Activated CD8-positive, alpha-beta memory T cell treated with anti-CD3 and anti-CD28 coated beads for 36 hours (primary cell): ENCODE data around the gene ZNF385A. TPM values are rescaled to one million over a fixed set of nuclear protein-coding genes. Genes with fewer than 3 reads are reported as not detected.

Experiments
- CTCF ChIA-PET: fragments of 350-600 bp; sonication (Branson Sonifier 250); formaldehyde crosslinking; loops from one replicate; lab custom pipeline; 2021; ENCODE audit warnings: antibody characterized with exemption; lab: Charles Lee
- POLR2A ChIA-PET: fragments of 350-600 bp; sonication (Branson Sonifier 250); formaldehyde crosslinking; loops from one replicate; lab custom pipeline; 2021; ENCODE audit warnings: antibody characterized with exemption; lab: Charles Lee
- total RNA-seq, 2 experiments: library from RNA; stranded (reverse); gene quantifications; one replicate each; pipeline ENCODE4 v1.2.3, GENCODE V29; 2021

ZNF385A gene
- total RNA-seq, 2 experiments from 2014 or later, result 0.52 to 0.63 TPM

DNA sequence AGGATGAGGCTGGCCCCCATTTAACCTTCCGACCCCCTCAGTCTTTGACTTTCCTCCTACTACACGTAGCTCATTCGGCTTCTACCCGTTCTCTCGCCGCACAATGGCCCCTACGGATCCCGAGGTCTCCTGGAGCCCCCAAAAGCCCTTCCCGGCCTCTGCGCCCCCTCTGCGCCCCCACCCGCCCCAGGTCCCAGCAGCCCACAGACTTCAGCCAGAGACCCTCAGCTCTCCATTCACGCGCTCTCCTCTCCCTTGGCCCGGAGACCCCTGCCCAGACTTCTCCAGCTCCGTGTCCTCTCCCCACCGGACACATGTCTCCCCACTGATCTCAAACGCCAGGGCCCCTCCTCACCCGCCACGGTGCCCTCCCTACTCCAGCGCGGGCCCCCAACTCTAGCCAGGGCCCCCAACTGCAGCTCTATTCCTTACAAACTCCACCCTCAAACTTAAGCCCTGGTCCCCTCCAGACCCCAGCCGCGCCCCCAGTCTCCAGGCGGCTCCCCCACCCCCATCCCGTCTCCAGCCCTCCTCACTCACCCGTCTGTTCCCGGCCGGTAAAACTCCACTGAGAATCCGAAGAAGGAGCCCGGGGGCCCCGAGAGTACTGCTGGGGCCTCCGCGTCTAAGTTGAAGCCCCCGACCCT, 34.0 kb upstream of the ZNF385A start:
- CTCF ChIA-PET, result interaction anchor here (1.0 to 12.0 kb wide), 6 partner anchors 9 to 39 kb away, joined by 3 to 146 read pairs (median 6); no protein-coding TSS in a partner anchor

DNA sequence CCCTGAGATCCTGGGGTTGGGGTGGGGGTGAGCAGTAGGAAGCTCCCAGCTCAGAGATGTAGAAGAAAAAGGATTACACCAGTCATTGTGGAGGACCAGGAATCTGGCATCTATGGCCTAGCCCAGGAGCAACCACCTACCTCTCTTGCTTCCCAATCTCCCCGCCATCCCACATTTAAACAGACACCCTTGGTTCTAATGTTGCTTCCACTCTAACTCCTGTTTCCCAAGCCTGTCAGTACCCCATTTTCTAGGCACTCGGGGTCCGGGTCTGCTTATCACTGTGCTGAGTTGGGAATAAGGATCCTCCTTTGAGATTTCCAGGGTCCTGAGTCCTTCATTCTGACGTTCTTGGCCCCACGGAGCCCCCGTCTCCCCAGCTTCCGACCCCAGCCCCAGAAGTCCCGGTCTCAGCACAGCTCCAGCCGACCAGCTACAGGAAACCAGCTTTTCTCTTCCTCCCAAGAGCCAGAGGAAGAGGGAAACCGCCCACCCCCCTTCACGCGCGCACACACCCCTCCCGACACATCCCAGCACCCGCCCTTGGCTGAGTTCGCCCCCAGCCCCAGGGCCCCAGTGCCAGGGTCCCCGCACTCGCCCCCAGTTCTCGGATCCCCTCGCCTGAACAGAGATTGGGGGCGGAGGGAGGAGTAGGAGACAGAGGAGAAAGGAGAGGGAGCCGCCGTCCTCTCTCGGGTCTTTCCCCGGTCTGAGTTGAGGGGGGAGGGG, 33.3 kb upstream of the ZNF385A start:
- CTCF ChIA-PET, result interaction anchor here (1.0 to 12.0 kb wide), 6 partner anchors 9 to 39 kb away, joined by 3 to 146 read pairs (median 6); no protein-coding TSS in a partner anchor
- POLR2A ChIA-PET, result interaction anchor here (0.5 to 1.7 kb wide), 2 partner anchors 9 to 18 kb away, joined by 3 to 4 read pairs; no protein-coding TSS in a partner anchor

More for the DNA sequence above, 34.0 kb upstream of the ZNF385A start:
- POLR2A ChIA-PET, result interaction anchor here (1.7 kb wide), 1 partner anchor 19 kb away, joined by 4 read pairs; no protein-coding TSS in a partner anchor

DNA sequence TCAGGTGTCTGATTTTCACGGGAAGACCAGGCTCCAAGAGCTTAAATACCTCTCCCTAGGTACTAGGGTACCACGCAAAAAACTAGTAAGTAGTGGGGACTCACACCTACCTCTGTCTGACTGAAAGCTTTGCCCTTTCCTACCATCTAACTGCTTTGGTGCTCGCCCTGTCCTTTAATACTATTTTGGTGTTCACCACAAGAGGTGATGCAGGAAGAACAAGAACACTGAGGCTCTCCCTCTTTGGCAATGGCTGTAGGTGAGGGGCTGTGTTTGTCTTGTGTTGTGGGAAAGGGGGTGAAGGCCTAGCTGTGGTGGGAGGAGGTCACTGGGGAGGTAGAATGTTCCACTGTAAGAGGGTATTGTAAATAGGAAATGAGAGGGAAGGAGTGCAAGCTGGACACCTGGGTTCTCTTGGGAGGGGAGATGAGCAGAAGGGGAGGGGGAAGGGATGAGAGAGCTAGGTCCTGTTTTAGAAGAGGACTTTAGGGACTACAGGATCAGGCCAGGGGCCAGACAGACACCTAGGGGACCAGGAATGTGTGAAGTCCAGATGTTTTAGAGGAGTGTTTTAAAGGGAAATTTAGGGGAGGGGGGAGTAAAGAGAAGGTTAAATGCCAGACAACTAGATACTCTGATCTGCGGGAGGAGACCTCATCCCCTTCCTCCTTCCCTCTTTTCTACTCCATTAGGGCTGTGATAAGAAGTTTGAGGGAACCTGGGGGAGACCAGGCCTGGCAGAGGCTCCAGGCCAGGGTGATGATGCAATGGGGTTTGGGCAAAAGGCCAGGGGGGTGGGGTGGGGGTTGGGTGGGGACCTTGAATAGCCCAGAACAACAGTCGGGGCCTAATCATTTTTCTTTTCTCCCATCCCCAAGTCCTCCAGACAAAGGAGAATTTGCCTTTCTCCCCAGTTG, 32.4 kb upstream of the ZNF385A start:
- ChIA-PET POLR2A (interaction anchor here (0.5 kb wide), 1 partner anchor 8 kb away, joined by 3 read pairs; no protein-coding TSS in a partner anchor), CTCF (interaction anchor here (1.8 to 12.0 kb wide), 3 partner anchors 15 to 23 kb away, joined by 3 to 146 read pairs (median 25); no protein-coding TSS in a partner anchor)

DNA sequence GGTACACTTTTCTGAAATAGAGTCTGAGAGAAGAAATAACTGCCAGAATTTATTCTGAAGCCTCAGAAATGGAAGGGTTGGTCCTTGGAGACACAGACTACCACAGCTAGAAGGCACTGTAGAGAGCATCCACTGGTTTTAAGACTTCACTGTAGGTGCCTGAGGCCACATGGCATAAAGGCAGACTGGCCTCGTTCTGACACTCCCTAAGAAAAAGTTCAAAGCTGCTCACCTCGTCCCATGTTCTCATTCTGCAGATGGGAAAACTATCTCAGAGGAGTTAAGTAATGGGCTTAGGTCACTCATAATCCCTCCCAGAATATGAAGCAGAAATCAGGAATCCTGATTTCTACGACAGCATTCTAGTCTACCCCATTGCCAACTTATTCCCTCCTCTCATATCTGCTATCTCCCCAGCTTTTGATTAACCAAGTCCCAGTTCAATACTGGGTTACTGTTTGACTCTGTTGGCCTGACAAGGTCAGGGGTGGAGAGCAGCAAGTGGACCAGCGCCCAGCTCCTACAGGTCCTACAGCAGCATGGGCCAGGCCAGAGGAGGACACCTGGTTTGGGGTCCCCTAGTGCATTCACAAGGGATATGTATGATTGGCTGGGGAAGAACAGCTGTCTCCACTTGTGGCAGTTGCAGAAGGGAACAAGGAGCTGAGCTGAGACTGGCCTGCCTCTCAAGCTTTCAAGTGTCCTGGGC, 30.8 kb upstream of the ZNF385A start:
- ChIA-PET POLR2A (interaction anchor here (0.7 to 1.2 kb wide), 2 partner anchors 16 to 19 kb away, joined by 3 read pairs; no protein-coding TSS in a partner anchor), CTCF (interaction anchor here (0.9 to 12.0 kb wide), 4 partner anchors 13 to 82 kb away, joined by 3 to 146 read pairs (median 18); partner anchors contain the start of gene NCKAP1L)

DNA sequence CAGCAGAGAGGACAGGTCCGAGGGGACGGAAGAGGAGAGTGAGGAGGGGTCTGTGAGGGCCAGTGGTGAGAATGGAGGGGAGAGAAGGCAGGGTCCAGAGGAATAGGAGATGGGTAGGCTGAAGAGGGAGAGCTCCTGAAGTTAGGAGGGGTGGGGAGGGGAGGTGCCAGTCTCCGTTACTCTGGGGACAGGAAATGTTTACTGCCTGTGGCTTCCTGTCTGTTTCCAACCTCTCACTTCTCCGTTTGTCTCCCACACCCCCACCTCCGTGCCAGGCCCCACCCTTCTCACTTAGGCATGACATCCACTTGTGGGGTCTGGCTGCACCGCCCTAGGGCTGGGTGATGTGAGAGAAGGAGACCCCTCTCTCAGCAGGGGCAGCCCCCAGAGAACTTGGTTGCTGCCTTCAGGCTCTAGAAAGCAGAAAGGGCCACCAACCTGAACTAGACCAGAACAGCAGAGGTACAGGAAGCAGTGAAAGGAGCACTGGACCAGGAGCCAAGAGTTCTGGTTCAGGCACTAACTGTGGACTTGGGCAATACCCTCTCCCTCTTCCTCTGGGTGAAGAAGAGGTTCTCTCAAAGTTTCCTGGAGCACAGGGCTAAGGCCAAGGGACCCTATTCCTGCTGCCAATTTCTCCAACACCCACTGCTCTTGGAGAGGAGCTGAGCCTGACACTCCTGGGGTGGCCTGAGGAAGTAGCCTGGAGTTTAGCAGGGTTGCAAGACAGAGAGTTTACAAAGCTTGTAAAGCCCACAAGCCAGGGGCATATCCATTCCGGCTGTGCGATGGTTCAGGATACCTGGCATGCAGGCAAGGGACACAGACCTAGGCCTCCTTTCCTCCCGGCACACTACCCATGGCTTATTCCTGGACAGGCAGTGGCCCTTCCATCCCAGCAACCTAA, 29.0 kb upstream of the ZNF385A start:
- CTCF ChIA-PET, result interaction anchor here (1.0 to 12.0 kb wide), 6 partner anchors 12 to 84 kb away, joined by 3 to 146 read pairs (median 11); partner anchors contain the start of gene NCKAP1L
- POLR2A ChIA-PET, result no interaction called here

DNA sequence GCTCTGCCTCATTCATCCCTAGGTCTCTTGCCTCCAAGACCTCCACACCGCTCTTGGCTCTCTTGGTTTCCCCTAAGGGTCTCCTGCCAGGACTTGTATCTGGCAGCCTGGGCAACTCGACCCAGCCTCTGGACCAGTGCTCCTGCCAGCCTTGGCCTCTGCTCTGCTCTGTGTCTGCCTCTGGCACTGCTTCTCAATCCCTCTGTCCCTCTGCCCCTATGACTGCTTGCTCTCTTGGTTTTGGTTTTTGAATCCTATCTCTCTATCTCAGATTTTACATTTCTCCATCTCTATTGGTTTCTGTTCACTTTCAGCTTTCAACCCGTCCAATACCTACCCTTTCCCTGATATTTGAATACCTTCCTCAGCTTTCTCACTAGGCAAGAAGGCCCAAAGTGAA, 28.3 kb upstream of the ZNF385A start:
- ChIA-PET CTCF (interaction anchor here (1.0 to 12.0 kb wide), 6 partner anchors 11 to 85 kb away, joined by 3 to 146 read pairs (median 11); partner anchors contain the start of gene NCKAP1L), POLR2A (no interaction called here)

DNA sequence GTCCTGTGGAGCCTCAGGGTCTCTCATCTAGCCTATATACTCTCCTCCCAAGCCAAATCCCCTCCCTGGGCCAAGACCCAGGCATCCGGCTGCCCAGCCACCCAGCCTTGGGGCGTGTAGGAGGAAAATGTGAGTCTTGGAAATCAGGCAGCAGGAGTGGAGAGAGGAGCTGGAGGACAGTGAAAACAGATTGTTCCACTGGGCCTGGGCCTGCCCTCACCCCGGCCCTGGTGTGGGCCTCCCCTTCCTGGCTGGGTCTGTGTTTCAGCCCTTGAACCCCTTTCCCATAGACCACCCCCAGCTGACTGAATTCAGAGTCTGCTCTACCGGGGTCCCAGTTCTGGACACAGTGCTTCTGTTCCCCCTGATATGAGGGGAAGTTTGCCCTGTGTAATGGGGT, 27.8 kb upstream of the ZNF385A start:
- POLR2A ChIA-PET, result no interaction called here
- CTCF ChIA-PET, result interaction anchor here (1.5 to 12.0 kb wide), 6 partner anchors 10 to 85 kb away, joined by 4 to 146 read pairs (median 12); partner anchors contain the start of gene NCKAP1L

DNA sequence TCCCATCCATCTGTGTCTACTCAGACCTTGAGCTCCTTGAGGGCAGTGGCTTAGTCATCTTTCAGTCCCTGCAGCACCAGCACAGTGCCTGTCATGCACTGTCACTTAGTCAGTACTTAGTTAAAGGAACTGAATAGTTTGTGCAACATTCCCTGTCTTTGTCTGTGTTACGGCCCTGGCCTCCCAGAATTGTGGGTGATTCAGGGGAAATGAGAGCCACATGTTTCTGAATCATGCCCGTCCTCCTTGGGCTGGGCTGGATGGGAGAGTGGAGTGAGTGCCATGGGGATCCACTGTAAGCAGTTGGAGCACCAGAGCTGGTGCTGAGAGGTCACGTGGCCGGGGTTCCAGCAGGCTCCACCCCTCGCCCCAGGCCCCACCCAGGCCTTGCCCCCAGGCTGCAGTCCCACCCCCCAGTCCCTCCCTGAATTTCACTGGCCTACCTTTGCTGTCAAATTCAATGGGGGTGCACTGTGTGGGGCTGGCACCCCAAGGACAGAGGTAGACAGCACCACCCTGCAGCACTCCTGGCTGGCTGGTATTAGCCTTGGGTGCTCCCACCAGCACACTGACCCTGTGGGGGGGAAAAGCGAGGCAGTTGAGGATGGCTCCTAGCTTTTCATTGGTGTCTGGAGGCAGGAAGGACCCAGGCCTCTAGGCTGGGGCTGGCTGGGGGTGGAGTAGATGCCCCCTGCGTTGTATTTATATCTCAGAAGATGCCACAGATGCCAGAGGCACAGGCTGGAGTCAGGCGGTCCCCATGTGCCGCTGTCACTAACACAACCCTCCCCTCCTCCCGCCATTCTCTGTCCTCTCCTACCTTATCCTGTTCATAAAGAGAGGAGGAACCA, 27.1 kb upstream of the ZNF385A start:
- CTCF ChIA-PET, result interaction anchor here (0.8 to 12.0 kb wide), 6 partner anchors 10 to 99 kb away, joined by 4 to 146 read pairs (median 12); no protein-coding TSS in a partner anchor

DNA sequence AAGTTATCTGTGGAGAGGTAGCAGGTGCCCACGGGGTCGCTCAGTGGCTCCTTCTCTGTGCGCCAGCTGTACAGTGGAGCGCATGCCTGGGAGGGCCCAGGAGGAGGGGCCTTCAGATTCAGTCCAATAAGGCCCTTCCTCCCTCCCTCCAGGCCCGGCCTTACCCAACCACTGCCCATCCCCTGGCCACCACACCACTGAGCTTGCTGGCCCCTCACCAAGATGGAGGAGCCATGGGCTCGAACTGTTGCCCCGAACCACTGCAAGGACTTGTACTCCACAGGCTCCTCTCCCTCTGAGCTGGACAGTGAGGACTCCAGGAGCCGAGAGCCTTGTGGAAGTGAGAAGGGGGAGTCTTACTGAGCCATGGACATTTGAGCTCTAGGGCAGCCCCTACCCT, 24.7 kb upstream of the ZNF385A start:
- ChIA-PET POLR2A (interaction anchor here (0.6 to 0.7 kb wide), 3 partner anchors 8 to 567 kb away, joined by 3 to 5 read pairs (median 5); no protein-coding TSS in a partner anchor), CTCF (interaction anchor here (1.3 to 2.6 kb wide), 2 partner anchors 10 to 30 kb away, joined by 5 to 16 read pairs; no protein-coding TSS in a partner anchor)

More for the DNA sequence above, 27.1 kb upstream of the ZNF385A start:
- POLR2A ChIA-PET, result interaction anchor here (0.5 to 0.9 kb wide), 3 partner anchors 12 to 35 kb away, joined by 3 to 4 read pairs (median 3); no protein-coding TSS in a partner anchor

DNA sequence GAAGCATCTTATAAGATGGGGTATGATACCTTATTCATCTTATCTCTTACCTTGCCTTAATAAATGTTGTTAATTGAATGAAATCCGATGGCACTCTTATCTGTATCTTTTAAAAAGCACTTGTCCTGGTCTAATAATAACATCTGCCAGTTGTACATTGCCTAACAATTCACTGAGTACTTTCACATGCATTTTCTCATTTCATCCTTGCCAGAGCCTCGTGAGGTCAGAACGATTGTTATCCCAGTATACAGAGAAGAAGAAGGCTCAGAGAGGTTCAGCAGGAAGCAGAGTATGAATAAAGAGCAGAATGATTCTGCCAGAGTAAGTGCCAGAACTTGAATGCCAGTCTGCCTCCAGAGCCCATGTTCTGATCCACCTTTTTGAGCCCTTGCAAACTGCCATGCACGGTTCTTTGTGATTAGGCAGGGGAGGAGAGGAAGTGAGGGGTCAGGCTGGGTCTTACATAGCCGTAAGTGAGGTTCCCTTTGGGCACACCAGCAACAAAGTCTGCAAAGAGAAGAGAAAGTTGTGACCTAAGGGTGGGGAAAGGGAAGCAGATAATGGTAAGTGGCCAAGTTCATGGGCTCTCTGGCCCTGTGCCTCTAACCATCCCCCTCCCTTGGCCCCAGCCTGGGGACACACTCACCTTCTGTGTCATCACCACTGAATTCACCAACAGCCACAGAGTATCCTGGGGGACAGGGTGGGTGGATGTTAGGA, 22.8 kb upstream of the ZNF385A start:
- ChIA-PET CTCF (interaction anchor here (2.6 kb wide), 1 partner anchor 8 kb away, joined by 16 read pairs; no protein-coding TSS in a partner anchor), POLR2A (no interaction called here)

DNA sequence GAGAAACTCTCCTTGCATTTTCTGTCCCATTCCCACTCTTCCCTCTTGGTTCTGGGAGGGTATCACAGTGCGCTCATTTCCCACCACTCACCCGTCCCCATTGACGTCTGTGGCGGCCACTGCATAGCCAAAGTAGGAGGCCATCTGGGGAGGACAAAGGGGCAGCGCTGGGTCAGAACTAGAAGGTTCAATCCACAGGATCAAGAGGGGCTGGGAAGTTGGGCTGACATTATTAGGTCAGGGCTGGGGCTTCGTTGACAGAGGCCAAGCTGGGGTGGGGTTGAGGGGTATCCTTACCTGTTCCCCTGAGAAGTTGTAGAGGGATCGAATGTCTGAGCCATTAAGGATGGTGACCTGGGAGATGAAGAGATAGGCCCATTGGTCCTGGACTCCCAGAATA, 21.0 kb upstream of the ZNF385A start:
- ChIA-PET CTCF (interaction anchor here (1.0 to 11.4 kb wide), 3 partner anchors 10 to 33 kb away, joined by 3 to 165 read pairs (median 146); partner anchors contain the start of gene ITGA5), POLR2A (no interaction called here)

DNA sequence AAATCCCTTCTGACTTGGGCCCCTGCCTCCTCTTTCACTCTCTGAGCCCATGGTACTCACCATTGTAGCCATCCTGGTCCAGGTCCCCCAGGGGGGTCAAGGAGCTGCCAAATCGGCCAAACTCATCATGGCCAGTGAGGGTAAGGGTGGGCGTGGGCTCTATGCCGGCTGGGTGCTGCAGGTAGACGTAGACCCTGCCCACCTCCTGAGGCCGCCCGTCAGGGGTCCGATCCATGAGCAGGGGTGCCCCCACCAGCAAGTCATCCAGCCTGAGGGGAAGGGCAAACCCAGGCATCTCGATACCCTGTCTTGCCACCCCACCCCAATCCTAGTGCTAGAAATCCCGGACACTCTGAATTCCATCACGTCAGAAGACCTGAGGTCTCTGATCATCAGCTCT, 20.6 kb upstream of the ZNF385A start:
- ChIA-PET POLR2A (no interaction called here), CTCF (interaction anchor here (1.0 to 11.4 kb wide), 5 partner anchors 9 to 70 kb away, joined by 3 to 165 read pairs (median 6); partner anchors contain the start of gene ITGA5)

DNA sequence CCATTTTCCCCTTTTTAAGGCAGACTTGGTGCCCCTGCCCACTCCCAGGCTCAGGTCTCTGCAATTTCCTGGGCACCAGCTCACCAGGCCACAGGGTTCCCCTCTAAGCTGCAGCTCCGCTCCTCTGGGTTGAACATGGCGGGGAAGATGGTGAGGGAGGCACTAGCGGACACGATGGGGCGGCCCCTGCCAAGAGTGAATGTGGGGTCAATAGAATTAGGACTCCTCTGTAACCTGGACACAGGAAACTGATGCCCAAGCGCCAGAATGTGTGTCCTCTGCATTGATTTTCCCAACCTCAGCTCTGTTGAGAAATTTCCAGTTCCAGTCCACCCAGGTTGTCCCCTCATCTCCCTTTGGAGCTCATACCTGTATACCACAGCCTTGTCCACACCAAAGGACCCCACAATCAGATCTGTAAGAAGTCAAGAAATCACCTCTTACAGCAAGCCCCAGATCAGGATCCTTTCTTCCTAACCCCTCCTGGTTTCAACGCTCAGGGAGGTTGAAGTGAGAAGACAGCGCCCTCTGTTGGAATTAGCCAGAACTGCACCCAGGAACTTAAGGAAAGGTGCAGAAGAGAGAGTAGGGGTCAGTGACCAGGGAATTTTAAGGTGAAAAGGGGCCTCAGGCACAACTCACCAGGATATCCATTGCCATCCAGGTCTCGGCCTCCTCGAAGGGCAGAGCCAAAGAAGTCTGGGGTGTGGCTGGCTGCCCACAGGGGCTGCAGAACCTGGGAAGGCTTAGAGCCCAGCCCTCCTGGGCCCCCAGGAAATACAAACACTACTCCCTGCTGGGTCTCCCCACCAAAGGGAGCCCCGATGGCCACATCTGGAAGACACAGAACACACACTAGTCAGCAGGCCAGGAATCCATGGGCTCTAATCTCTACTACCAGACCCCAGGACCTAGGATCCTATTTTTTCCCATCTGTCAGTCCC, 19.8 kb upstream of the ZNF385A start:
- ChIA-PET CTCF (interaction anchor here (0.6 to 11.4 kb wide), 15 partner anchors 8 to 1540 kb away, joined by 3 to 165 read pairs (median 4); partner anchors contain the start of genes ITGA5 and ZNF385A), POLR2A (no interaction called here)
